Measurements from ENCODE around the gene ANK2. TPM values are rescaled to one million over a fixed set of nuclear protein-coding genes. Genes with fewer than 3 reads are reported as not detected.
A peak's percentile ranks its signal among the peaks of the same experiment; 100 is the strongest.

Gene ANK2
- total RNA-seq, 1 donor from 2014 or later: 4.1 TPM

DNA sequence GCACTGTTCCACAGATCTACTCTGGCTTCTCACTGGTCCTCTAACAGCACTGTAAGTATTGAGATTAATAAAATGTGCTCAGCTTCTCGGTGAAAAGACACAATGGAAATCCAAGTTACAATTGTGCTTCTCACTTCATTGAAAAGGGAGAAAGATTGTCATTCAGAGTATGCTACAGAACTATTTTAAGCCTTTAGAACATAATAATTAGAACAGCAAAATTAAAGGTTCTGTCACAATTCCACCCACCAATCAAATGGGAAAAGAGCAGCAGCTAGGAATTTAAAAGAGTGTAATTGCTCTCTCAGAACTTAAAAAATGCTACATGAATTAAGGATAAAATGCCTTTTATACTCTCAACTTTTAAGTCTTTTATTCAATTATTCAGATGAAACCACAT, 329.4 kb downstream of the ANK2 start:
- DNase-seq (ENCODE audit: extremely low read depth, low read depth, low spot score): no peak

DNA sequence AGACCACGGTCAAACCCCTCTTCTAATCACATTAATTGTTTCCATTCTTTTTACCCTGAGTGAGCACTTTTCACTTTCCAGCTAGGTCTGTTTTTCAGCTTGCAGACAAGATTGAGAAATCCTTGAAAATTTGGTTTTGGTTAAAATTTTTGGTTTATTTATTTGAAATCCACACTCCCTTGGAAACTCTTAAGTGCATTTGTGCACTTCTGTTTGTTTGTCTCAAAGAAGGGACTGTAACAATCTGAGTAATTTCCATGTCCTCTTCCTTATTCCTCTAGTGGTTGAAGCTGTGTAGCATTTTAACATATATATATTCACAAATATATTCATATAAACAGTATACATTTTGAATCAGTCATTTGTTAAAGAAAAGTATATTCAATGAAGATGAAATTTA, 333.3 kb downstream of the ANK2 start:
- DNase-seq (ENCODE audit: extremely low read depth, low read depth, low spot score): no peak

DNA sequence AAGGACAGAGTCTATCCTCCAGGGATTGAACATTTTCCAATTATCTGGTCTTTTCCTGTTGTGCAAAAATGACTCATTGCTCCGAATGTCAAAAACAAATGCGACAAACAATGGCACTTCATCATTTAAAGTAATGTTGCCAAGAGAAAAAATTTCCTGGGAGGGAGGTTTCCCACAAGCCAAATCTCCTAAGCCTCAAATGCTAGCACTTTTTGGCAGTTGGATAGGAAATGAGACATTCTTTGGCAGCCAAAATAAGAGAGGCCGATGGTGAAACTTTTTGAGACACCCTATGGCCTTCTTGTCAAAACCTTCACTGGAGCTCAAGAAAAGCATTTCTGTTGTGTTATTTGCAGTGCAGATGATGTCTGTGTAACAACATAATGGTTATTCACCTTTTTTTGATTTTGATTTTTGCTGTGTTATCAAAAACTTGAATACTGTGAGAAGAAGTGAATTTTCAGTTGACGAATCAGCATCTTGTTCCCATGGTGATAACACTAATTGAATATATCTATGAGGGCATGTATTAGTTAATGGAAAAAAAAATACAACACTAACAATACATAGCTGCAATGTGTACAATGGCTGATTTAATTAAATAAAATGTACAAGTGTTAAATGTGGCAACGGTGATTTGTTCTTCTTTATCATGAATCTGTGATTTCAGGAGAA, 333.8 kb downstream of the ANK2 start:
- DNase-seq (ENCODE audit: extremely low read depth, low read depth, low spot score): no peak

DNA sequence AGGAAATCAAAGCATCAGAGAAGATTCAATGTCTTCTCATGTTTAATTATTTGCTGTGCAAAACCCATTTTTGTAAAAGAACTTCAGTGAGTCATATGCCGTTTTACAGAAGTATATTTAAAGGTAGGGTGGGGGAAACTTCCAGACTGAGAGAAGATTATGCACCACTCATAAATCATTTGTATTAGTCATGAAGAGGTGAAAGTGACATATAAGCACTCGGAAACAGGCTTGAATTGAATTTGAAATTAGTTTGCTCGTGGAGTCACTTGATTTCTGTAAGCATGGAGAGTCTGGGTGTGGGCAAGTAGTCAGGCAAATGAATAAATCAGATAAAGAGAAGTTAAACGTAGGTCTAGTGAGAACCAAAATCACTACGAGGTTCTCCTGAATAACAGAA, 335.1 kb downstream of the ANK2 start:
- DNase-seq (ENCODE audit: extremely low read depth, low read depth, low spot score): no peak

DNA sequence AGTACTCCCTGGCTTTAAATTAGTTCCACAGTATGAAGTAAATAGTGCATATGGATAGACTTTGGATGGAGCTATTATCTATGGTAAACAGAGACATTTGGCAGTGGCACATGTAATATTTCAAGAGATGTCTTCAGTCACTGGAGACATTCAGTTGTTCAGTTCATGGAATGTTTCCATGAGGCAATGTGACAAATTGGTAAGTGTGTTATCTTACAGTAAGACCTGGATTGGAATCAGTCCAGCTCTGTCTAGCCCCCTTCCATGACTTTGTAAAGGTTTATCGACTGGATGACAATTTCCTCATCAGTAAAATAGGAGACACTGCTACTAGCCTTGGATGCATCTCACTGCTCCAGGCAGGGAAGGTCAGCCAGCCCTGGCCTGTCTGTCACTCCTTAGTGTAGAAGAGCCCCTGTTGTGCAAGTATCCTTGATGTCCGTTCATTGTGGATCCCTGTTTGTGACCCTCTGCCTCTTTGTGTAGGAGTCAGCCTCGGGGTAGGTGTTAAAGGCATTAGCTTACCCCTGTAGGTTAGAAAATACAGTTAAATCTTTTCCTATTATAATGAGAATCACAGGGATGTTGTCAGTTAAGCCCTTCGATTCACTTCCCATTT, 335.9 kb downstream of the ANK2 start:
- DNase-seq (ENCODE audit: extremely low read depth, low read depth, low spot score): no peak

DNA sequence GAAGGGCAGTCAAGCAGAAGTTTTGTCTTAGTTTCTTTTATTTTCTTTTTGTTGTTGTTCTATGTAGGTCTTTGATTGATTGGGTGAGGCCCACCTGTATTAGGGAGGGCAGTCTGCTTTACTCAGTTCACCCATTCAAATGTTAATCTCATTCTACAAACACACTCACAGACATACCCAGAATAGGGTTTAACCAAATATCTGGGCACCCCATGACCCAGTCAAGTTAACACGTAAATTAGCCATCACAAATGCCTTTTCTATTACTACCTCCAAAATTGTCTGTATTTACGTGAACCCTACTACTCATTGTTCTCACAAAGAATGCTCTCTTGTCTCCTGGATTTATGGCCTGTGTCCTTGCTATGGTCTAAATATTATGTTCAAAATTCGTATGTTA, 339.7 kb downstream of the ANK2 start:
- no peak for DNase-seq (ENCODE audit: extremely low read depth, low read depth, low spot score)

DNA sequence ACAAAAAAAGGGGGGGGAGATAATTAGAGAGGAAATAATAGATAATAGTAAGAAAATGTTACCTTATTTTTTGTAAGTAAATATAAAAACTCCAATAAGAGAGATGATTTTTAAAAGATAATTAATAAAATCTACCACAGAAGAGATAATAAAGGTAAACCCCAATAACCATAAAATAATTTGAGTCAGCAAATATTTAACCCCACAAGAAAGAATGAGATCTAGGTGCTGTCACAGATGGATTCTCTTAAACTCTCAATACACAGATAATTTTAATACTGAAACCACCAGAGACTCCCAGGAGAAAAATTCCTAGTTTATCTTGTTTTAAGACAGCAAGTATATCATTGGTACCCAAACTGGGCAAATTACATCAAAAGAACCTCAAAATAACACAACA, 341.4 kb downstream of the ANK2 start:
- no peak for DNase-seq (ENCODE audit: extremely low read depth, low read depth, low spot score)

DNA sequence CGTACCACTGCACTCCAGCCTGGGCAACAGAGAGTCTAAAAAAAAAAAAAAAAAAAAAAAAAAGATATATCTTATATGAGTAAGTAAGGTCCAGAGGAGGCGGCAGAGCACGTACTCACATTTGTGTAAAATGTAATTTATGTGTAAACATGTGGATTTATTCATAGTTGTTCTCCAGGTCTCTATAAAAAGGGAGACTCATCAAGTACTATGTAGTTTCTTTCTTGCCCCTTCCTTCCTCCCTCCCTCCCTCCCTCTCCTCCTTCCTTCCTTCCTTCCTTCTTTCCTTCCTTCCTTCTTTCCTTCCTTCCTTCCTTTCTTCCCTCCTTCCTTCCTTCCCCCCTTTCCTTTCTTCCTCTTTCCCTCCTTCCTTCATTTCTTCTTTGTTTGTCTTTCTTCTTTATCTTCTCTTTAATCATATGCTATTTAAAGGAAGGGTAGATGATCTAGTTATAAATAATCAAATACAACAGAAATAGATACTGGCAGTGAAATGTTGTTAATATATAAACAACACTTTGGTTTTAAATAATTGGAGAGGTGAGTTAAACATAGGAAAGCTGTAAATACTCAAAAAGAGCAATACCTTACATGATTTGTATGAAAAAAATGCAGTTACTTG, 344.8 kb downstream of the ANK2 start:
- DNase-seq (ENCODE audit: extremely low read depth, low read depth, low spot score): no peak

DNA sequence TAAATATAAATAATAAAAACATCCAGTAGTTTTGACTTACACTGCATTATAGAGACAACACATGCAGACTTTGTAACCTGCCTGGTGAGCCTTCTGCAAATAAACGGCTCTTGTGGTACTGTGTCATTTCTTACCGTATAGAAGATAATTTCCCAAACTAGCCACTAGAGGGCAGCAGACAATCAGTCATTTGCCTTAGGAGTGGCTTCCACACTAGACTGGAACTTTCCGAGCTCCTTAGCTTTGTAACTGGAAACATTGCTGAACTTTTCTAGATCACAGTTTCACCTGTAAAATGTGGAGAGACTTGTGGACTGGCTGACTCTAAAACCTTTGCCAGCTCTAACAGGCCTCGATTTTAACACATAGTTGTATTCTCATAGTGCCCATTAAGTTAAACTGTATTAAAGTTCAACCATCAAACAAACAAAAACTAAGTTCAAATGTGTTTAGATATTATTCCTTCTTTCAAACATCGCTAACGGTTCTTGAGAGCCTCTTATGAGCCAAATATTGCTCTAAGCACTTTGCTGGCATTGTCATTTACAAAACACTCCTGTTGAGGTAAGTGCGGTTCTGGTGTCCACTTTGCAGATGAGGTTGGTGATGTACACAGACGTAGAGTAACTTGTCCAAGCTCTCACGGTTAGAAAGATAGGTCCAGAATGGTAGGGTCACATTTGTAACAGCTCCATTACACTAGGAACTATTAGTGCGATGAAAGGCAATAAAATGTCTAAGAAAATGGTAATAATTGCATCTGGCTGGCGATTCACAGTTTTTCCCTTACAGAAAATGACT, 345.5 kb downstream of the ANK2 start:
- DNase-seq (ENCODE audit: extremely low read depth, low read depth, low spot score): peak; percentile 86

DNA sequence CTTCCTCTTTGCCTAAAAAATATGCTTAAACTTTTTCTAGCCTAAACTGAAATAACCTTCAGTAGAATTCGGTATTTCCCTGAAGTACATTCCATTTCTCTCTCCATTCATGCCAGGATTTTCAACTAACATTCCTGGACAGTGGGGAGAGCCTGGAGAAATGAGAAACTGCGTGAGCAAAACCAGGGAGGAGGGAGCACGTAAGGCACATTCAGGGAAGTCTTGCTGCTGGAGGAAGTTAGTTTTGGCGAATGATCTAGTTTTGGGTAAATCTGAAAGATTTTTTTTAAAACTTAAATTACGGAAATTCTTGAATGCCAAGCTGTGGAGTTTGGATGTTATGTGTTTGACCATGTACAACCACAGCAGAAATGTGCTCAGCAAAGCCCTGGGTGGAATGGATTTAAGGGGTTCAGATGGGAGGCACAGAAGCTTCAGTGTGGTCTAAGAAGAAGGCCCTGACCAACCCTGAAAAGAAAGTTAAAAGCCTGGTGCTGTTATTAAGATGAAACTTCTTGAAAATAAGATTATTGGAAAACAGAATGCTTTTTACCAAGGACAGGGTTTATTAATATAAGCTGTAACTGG, 347.8 kb downstream of the ANK2 start:
- no peak for DNase-seq (ENCODE audit: extremely low read depth, low read depth, low spot score)

DNA sequence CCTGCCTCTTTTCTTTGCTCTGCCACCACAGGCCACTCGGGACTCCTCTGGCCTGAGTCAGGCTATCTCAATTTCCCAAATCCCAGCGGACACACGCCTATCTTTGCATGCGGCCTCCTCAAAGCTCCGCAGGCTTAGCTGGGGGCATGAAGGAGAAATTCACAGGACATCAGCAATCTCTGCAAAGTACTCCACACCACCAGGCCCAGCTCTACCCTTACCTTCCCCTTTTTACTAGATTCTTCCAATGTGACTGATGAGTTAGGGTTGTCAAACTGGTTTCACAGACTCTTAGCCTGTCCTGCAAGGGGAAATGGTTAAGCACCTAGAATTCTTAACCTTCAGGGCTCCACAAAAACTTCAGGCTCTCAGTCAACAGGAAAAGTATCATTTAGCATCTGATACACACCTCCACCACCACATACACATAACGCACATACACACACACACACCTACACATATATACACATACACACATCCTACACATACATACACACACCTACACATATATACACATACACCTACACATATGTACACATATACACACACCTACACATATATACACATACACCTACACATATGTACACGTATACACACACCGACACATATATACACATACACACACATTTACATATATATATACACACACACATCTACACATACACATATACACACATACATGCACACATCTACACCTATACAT, 349.1 kb downstream of the ANK2 start:
- no peak for DNase-seq (ENCODE audit: extremely low read depth, low read depth, low spot score)

DNA sequence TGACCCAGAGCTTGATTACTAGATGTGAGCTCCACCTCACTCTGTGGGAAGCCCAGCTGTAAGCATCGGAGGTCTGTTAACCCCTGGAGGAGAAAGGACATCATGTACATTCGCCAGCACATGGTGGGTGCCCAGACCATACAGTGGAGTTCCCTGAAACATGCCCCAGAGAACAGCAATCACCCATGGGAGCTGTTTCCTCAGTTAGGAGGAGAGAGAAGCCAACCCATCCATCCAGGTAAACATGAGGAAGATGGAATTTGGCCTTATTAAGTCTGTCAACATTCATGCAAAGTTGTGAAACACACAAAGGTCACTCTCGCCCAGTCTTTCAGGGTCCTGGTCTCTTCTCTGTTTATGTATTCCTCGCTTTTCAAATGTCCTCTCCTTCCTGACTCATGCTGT, 354.7 kb downstream of the ANK2 start:
- DNase-seq (ENCODE audit: extremely low read depth, low read depth, low spot score): no peak

DNA sequence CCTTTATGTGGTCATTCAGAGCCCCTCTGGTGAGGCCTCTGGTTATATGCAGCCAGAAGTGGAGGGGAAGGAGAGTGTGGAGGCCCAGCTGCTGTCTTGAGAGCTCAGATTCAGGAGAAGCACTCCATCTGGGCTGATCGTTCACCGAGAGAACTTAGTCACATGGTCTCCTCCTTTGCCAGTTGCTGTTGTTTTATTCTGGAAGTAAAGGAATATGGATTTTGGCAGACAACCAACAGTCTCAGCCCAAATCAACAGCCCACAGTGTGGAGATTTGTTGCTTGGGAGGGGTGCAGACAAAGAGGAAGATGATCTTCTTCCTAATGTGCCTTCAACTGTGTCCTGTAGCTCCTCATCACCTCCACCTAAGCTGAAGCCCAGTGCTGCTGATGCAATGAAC, 355.4 kb downstream of the ANK2 start:
- DNase-seq (ENCODE audit: extremely low read depth, low read depth, low spot score): no peak

DNA sequence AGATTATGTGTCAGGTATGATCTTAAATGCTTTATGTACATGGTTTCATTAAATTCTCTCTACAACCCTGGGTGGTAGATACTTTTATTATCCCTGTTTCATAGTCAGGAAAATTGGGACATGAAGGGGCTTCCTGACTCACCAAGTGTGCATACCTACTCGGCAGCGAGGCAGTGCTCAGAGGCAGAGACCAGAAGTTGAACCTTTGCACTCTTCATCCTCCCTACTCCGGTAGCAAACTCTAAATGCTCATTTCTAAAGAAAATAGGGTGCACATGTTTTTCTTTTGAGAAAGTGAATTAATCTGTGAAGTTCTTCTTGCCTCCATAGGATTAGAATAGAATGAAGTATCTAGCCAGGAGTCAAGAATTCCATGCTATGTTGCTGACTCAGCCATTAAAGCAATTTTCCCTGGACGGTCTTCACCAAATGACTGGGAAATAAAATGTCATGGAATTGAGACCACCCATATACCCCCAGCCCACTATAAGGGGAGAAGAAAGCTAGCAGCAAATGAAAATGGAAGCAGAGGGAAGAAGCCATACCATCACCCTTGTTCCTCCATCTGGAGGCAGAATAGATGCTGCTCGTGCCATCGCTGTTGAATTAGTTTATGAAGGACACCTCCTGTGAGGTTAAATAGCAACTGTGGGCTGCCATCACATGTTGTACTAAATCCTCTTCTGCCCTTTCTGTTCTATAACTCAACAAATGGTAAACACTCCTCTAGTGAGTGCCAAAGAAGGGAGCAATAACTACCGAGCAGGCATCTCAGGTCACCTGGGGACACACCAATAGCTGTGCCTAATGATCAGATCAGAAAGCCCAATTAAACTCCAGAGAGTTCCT, 356.6 kb downstream of the ANK2 start:
- DNase-seq (ENCODE audit: extremely low read depth, low read depth, low spot score): no peak

DNA sequence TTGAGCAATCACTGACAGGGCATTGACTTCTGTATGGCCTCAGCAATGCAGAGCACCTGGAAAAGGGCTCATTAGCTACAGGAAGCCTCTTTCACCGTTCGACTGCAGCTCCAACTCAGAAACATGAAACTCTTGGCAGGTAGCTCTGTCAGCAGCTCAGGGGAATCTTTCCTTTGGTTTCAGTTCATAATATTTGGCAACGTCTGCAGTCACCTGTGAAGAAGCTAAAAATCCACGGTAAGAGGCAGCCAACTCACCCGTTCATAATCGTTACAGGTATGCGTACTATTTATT, 357.2 kb downstream of the ANK2 start:
- DNase-seq (ENCODE audit: extremely low read depth, low read depth, low spot score): no peak

DNA sequence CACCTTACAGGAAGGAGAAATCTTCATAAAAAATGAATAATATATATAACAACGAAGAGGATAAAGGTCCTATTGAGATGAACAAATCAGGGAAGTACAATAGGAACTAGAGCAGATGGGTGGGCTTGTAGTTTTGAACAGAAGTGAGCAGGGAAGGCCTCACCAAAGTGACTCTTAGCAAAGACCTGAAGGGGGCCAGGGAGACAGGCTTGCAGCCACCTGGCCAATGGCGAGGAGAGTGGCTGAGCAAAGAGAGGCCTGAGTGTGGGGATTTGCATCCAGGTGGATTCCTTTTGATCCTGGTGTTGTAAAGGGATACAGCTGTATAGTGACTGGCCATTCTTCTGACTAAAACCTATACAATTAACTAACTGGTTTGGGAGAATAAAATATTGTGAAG, 358.0 kb downstream of the ANK2 start:
- no peak for DNase-seq (ENCODE audit: extremely low read depth, low read depth, low spot score)

DNA sequence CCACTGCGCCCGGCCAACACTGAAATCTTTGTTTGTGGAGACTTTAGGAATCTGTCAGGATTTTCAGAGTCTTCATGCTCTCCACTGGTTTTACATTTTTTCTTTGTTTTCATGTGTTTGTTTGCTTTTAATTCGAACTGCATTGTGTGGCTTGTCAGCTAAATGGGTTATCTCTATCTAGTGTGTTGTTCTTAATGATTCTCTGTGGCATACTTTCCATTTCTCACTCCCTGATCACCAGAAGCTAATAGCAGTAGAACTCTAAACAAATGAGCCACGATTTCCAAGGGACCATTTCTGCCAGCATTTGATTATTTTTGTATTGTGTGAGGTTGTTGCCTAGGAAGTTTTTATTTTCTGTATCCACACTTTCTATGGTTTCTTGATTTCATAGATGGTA, 359.7 kb downstream of the ANK2 start:
- no peak for DNase-seq (ENCODE audit: extremely low read depth, low read depth, low spot score)

DNA sequence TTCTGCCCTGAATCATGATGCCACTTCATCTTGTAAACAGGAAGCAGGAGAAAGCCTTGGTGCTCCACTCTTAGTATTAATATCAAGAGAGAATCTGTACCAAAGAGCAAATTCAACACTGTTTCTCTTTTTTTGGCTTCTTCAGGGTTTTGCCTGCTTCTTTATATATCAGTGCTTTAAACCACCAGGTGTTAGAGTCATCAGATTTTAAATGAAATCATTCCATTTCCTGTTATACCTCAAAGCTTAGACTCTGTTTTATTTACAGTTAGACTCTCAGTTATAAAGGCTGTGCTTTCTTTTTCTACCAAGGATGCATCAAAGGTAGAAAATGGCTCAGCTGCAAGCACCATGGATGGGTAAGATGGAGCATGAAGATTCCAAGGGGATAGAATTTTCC, 361.2 kb downstream of the ANK2 start:
- DNase-seq (ENCODE audit: extremely low read depth, low read depth, low spot score): no peak

DNA sequence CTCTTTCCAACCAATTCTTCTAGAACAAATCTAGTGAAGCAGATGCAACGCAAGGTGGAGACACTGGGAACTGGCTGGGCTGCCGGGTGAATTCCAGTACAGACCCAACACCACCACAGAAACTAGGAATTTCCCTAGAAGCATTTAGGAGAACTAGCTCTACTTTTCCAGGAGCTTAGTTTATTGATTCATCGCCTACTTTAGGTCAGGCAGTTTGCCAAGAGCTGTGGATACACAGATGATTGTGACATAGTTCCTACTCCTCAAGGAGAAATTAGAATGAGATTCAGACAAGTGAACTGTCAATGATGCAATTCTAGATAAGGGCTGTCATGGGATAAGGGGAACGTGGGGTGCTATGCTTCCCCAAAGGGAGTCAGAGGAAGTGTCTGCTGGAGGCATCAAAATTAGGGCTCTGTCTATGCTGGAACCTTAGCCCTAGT, 362.1 kb downstream of the ANK2 start:
- no peak for DNase-seq (ENCODE audit: extremely low read depth, low read depth, low spot score)

DNA sequence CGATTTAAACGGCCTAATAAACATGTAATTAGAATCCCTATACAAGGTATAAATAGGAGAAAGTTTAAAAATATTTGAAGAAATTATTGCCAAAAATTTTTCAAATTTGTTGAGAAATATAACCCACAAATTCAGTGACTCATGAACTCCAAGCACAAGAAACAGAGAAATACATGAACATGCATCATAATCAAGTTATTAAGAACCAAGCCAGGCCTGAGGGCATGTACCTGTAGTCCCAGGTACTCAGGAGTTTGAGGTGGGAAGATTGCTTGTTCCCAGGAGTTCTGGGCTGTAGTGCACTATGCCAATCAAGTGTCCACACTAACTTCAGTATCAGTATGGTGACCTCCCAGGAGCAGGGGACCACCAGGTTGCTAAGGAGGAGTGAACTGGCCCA, 370.2 kb downstream of the ANK2 start:
- no peak for DNase-seq (ENCODE audit: extremely low read depth, low read depth, low spot score)

All from glomerular endothelial cell (primary cell).